ENCODE measurements around the gene RNLS.

RNLS gene

GRCh38 chr10:88477343-88478085 is 105.6 kb downstream of the RNLS start:
- no peak for DNase-seq (ENCODE audit: low read depth in 2 of 2)

- DNase-seq (ENCODE audit: low read depth in 2 of 2) = no peak
These were observed 108.0 kb downstream of the RNLS start for GRCh38 chr10:88474884-88475844.

- DNase-seq (ENCODE audit: low read depth in 2 of 2) = no peak
These were observed 108.9 kb downstream of the RNLS start for GRCh38 chr10:88473989-88474883.

GRCh38 chr10:88472540-88472939 is 110.6 kb downstream of the RNLS start:
- DNase-seq (ENCODE audit: low read depth in 2 of 2) = no peak

GRCh38 chr10:88471899-88472298 is 111.2 kb downstream of the RNLS start:
- no peak for DNase-seq (ENCODE audit: low read depth in 2 of 2)

- DNase-seq (ENCODE audit: low read depth in 2 of 2) = no peak
These were observed 115.2 kb downstream of the RNLS start for GRCh38 chr10:88467835-88468485.

- DNase-seq (ENCODE audit: low read depth in 2 of 2) = no peak
These were observed 116.3 kb downstream of the RNLS start for GRCh38 chr10:88466786-88467185.

- no peak for DNase-seq (ENCODE audit: low read depth in 2 of 2)
These were observed 117.4 kb downstream of the RNLS start for GRCh38 chr10:88465765-88466164.

GRCh38 chr10:88463811-88464210 is 119.3 kb downstream of the RNLS start:
- DNase-seq (ENCODE audit: low read depth in 2 of 2) = no peak

GRCh38 chr10:88461426-88461825 is 121.7 kb downstream of the RNLS start:
- DNase-seq (ENCODE audit: low read depth in 2 of 2) = no peak

- no peak for DNase-seq (ENCODE audit: low read depth in 2 of 2)
These were observed 123.6 kb downstream of the RNLS start for GRCh38 chr10:88459530-88459929.

- DNase-seq (ENCODE audit: low read depth in 2 of 2) = no peak
These were observed 124.9 kb downstream of the RNLS start for GRCh38 chr10:88458209-88458608.

- no peak for DNase-seq (ENCODE audit: low read depth in 2 of 2)
These were observed 125.5 kb downstream of the RNLS start for GRCh38 chr10:88457660-88458059.

- no peak for DNase-seq (ENCODE audit: low read depth in 2 of 2)
These were observed 126.4 kb downstream of the RNLS start for GRCh38 chr10:88456730-88457129.

GRCh38 chr10:88455831-88456230 is 127.3 kb downstream of the RNLS start:
- no peak for DNase-seq (ENCODE audit: low read depth in 2 of 2)

- DNase-seq (ENCODE audit: low read depth in 2 of 2) = no peak
These were observed 132.9 kb downstream of the RNLS start for GRCh38 chr10:88450201-88450600.

- DNase-seq (ENCODE audit: low read depth in 2 of 2) = no peak
These were observed 140.4 kb downstream of the RNLS start for GRCh38 chr10:88442716-88443115.

GRCh38 chr10:88440541-88440940 is 142.6 kb downstream of the RNLS start:
- DNase-seq (ENCODE audit: low read depth in 2 of 2) = no peak

- DNase-seq (ENCODE audit: low read depth in 2 of 2) = no peak
These were observed 143.2 kb downstream of the RNLS start for GRCh38 chr10:88439932-88440331.

- no peak for DNase-seq (ENCODE audit: low read depth in 2 of 2)
These were observed 145.7 kb downstream of the RNLS start for GRCh38 chr10:88437411-88437810.

- DNase-seq (ENCODE audit: low read depth in 2 of 2) = no peak
These were observed 149.4 kb downstream of the RNLS start for GRCh38 chr10:88433565-88434186.
